GM12865 (cell line): Measurements from ENCODE around the gene FLAD1.

Experiments
- DNase-seq: peaks from one replicate; pipeline ENCODE4 v3.0.0; 2010; ENCODE audit warnings: low read depth
- H3K4me3 ChIP-seq: 2 replicates; pipeline ENCODE4 v1.5.1; 2011; ENCODE audit warnings: mild to moderate bottlenecking, low read depth, low read length, control low read depth
- CTCF ChIP-seq: IDR thresholded peaks from 2 replicates; pipeline ENCODE4 v1.5.1; 2011; ENCODE audit warnings: low read length, control low read depth, low read depth, inconsistent platforms; ENCODE audit not compliant: insufficient read depth; ENCODE audit errors: missing control alignments

Gene FLAD1

GRCh38 chr1:155032886-155033285, 49.7 kb downstream of the FLAD1 start:
- no peak overlapping the region for H3K4me3 ChIP-seq
- no peak for TF ChIP-seq CTCF
- DNase-seq: no peak

DNA sequence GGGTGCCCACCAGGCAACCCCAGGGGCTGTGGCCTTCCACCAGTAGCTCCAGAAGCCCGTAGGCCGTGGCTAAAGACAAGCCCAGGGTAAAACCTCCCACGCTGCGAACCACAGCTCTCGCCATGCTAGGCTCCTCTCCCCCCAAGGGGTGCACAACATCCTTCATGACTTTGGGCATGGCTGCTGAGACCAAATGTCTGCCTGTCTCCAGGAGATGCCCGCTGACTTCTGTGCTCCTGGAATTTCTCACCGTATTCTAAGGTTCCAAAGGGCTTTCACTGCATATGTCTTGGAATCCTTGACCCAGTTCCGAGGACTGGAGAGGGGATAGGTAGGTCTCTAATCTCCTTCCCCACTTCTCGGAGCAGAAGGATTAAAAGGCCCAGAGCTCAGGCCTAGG, 50.4 kb downstream of the FLAD1 start, which contains the start of the genes DCST1 and DCST2:
TSS of gene DCST1 (plus strand) at position 301 of the 400 bp plus-strand sequence. CDS start 213 bp downstream, outside the sequence.
TSS of gene DCST2 (minus strand) at position 258 of the 400 bp plus-strand sequence. CDS start at position 178, 80 bp downstream.
- no peak for DNase-seq
- TF ChIP-seq CTCF: no peak
- H3K4me3 ChIP-seq: no peak within 1 kb of the TSS

DNA sequence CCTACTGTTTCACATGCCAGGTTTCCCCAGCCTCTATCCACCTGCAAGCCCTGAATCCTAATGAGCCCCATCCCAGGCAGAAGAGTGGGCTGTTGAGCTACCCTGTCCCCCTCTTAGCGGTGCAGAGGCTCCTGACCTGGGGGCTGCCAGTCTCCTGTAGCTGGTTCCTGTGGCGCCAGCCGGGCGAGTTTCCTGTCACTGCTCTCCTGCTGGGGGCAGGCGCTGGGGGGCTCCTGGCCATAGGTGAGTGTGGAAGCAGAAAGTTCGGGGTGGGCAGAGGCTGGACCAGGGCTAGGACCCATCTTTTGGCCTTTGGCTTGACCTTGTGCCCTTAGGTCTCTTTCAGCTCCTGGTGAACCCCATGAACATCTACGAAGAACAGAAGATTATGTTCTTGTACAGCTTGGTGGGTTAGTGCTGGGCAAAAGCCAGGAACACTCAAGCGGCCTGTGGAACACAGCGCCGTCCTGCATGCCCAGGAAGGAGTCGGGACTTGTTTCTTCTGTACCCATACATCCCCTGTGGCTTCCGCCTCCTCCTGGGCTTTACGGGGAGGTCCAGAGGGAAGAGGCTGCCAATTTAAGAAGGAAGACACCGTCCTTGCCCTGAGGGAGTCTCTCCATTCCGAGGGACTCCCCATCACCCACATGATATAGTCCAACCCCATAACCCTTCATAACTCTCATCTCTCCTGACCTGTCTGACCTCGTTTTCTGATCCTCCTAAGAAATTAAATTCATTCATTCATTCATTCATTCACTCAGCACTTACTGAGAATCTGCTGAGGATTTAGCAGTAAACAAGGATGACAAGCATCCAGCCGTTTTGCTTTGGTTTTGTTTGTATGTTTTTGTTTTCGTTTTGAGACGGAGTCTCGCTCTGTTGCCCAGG, 51.4 kb downstream of the FLAD1 start:
- H3K4me3 ChIP-seq: no peak overlapping the region
- no peak for TF ChIP-seq CTCF
- no peak for DNase-seq

DNA sequence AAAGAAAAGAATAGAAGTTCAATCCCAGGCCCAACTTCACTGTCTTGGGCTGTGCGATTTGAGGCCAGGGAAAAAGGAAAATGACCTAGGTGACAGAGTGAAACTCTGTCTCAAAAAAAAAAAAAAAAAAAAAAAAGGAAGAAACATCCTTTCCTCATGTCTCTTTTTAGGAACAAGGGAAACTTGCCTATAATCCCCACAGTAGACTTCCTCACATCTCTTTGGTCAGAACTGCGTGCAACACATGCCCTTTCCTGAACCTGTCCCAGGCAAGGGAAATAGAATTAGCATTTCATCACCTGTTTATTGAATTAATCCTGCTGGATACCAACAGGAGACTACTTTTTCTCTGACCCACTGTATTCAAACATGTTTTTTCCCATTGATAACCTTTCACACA, 52.8 kb downstream of the FLAD1 start:
- DNase-seq: no peak
- H3K4me3 ChIP-seq: no peak overlapping the region
- no peak for TF ChIP-seq CTCF

DNA sequence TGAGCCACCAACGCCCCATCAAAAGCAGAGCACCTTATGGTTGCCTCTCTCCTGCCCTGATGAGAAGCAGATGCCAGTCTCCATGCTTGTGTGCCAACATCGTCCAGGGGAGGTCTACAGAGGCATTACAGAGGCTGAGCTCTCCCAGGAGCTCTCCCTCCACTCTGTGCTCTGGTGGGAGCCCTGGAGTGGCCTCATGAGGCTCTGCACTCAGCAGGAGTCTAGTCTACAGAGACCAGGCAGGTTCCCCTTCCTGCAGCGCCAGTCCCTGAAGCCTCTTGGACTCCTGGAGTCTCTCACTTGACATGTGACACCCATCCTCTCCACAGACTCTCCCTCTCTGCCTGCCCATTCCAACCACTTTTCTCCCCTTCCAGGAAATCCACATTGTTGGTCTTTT, 53.9 kb downstream of the FLAD1 start:
- no peak for TF ChIP-seq CTCF
- no peak for DNase-seq
- H3K4me3 ChIP-seq: no peak overlapping the region

DNA sequence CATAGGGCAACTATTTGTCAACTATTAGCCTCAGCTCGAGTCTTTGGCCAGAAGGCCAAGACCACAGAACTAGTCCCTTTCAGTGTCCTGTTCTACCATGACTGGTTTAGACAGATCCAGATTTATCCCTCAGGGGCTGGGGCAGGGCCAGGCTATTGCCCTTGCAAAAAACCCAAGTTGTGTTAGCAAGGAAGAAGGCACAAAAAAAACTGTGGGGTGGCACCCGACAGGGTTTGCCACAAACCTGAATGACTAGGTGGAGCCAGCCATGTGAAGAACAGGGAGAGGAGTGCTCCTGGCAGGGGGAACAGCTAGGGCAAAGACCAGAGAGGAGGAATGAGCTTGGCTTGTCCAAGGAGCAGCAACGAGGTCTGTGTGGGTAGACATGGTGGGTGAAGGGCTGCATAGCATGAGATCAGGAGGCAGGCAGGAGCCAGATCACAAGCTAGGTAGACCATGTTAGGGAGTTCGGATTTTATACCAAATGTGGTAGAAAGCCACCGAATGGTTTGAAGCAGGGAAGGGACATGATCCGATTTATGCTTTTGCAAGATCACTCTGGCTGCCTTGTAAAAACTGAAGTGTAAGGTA, 54.8 kb downstream of the FLAD1 start:
- no peak overlapping the region for H3K4me3 ChIP-seq
- no peak for DNase-seq
- no peak for TF ChIP-seq CTCF
